8988T (cell line): Measurements from ENCODE around the gene CCDC9B.

Experiments
- DNase-seq: peaks from one replicate; pipeline ENCODE4 v3.0.0; 2011

Gene CCDC9B

DNA sequence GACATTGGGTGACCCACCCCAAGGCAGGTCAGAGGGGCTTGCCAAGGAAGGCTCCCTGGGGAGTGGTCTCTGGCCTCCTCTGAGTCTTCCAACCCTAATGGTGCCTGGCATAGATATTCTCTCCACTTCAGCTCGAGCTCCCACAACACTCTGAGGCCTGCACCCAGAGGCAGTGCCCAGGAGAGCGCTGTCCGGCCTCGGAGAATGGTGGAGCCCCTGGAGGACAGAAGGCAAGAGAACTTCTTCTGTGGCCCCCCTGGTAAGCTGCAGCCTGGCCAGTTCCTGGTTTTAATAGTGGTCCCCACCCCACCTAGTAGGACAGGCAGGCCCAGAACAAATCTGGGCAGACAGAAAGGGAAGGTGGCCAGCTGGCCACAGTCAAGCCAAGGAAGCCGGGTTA lies 24.3 kb upstream of the CCDC9B start:
- DNase-seq: no peak

DNA sequence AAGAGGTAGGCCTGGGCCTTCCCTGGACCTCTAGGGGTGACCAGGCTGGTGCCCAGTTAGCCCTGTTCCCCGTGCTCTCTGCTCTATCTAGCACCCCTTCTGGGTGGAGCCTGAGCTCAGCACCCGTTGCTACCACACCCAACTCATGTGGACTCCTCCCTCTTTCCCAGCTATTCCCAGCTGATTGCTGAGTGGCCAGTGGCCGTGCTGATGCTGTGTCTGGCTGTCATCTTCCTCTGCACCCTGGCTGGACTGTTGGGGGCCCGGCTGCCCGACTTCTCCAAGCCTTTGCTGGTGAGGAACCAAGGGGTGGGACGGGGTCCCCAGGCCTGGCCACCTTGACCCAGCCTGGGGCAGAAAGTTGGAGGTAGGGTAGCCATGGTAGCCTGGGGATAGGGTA lies 23.5 kb upstream of the CCDC9B start:
- DNase-seq: no peak

- no peak for DNase-seq
Measured at GRCh38 chr15:40363611-40364010, 22.9 kb upstream of the CCDC9B start.

- DNase-seq: no peak
Measured at GRCh38 chr15:40361640-40362039, 20.9 kb upstream of the CCDC9B start.

DNA sequence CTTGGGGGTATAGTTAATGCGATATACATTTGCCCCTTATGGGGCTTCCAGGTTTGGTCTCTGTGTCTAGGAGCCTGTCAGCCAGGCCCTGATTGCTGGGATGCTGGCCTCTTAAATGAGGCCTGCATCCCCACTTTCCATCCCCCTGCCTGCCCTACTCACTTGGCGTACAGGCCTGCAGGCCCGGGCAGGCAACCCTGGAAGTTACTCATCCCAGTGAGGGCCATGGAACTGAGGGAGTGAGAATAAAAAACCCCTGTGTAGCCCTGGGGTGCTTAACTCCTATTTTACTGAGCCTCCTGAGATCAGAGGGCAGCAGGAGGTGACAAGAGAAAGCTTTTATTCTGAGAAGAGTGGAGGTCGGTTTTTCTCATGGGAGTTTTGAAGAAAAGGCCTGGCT lies 19.3 kb upstream of the CCDC9B start:
- DNase-seq: no peak

GRCh38 chr15:40358471-40359353 lies 18.0 kb upstream of the CCDC9B start:
- peak; percentile 68 for DNase-seq

GRCh38 chr15:40357723-40358470 lies 17.2 kb upstream of the CCDC9B start, which contains the start of gene DISP2:
Gene DISP2 (plus strand): TSS chr15:40358219. CDS start chr15:40358322, 103 bp downstream.
- DNase-seq: peak; percentile 92

DNA sequence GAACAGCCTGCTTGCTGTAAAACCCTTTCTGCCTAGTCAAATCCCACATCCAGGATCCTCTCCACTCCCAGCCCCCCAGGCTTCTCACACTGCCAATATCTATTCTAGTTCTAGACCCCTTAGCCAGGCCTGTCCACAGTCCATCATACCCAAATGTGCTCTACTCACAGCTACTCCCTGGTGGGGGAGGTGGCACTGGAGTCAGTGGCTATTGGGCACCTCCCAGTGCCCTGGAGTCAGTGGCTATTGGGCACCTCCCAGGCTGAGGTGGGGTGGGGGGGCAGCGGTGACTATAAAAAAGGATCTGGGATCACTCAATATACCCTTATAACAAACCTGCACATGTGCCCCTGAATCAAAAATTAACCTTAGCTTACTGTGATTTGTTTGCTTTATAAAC lies 16.5 kb upstream of the CCDC9B start:
- DNase-seq: no peak

DNA sequence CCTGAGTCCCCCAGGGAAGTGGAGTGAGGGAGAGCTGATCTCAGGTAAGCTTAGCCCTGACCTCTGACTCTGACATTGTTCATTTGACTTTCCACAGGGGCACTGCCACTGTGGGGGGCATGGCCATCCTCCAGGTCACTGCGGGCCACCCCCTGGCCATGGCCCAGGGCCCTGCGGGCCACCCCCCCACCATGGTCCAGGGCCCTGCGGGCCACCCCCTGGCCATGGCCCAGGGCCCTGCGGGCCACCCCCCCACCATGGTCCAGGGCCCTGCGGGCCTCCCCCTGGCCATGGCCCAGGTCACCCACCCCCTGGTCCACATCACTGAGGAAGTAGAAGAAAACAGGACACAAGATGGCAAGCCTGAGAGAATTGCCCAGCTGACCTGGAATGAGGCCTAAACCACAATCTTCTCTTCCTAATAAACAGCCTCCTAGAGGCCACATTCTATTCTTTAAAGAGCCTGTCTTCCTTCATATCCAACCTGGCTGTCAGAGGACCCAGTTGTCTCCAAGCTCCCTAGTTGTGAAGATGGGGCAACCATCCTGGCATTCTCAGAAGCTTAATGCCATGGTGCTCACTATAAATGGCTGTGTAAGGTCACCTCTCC lies 15.3 kb upstream of the CCDC9B start:
- DNase-seq: no peak

DNA sequence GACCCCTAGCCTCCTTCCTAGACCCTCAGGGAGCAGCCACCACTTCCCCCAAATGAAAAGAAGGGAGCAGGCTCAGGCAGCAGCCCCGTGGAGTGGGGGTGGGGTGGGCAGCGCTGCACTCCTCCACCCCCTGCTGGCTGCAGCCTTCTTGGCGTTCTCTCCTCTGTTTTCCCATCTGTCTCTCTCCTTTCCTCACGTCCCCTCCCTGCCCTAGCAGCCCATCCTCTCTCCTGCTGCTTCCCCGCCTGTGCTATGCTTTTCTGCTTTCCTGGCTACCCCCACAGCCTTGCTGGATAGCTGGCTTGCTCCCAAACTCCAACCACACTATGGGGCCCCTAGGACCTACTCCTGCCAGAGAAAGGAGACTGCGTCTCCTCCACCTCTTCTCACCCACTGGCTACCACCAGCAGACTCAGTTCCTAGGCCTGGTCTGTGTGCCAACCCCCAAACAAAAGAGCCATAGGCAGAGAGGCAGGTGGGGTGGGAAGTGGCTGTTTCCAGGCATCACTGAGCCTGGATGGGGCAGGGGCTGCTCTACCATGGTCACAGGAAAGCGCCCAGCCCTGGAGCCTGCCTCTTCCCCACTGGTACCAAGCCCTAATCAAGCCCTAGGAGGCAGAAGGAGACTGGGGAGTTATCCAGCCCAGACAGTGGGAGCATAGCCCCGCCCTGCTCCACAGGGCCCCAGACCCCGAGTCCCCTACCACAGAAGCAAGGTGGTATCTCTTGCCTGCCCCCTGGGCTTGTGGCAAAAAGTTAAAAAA lies 13.9 kb upstream of the CCDC9B start:
- DNase-seq: peak; percentile 83

GRCh38 chr15:40353697-40354096 lies 13.0 kb upstream of the CCDC9B start:
- no peak for DNase-seq

DNA sequence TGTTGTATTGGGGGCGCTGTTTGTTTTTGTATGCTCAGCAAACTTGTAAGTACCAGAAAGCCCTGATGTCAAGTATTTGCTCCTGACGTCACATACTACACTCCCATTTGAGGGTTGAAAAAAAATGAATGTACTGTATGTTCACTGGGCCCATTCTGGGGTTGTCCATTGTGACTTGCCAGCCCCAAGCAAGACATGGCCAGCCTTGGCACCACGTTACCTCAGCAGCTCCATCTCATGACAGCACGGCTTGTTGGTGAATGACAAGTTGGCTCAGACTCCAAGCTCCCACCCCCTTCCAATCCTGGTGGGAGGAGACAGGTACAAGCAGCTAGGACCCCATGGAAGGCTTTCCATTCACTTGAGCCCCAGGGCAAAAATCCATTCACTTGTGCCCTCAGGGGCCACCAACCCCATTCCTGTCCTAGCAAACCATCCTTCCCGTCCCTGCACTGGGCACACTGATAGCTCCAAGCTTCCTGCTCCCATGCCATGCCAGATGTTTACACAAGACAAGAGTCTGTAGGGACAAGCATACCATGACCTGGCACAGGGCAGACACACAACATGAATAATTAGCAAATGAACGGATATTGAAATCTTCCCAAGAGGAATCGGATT lies 11.7 kb upstream of the CCDC9B start:
- DNase-seq: no peak

GRCh38 chr15:40349163-40349562 lies 8.4 kb upstream of the CCDC9B start:
- DNase-seq: no peak

DNA sequence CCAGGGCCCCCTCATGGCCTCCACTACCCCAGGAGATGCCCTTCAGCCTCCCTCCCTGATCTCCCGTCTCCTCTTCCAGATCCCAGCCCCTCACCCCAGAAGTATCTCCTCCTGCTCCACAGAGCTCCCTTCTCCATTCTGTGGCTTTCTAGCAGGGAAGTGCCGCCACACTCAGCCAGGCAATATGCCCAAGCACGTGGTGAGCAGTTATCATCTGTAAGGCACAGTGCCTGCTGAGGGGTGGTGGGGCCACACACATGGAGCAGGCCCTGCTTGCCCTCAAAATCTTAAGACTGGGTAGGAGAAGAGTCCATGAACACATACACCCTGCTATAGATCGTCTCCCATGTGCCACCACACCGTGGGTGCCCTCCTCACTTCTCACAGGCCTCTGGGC lies 7.7 kb upstream of the CCDC9B start:
- DNase-seq: no peak

GRCh38 chr15:40347559-40348473 lies 7.1 kb upstream of the CCDC9B start:
- no peak for DNase-seq

GRCh38 chr15:40346579-40347558 lies 6.1 kb upstream of the CCDC9B start:
- DNase-seq: no peak

- DNase-seq: no peak
Measured at GRCh38 chr15:40345867-40346578, 5.3 kb upstream of the CCDC9B start.

DNA sequence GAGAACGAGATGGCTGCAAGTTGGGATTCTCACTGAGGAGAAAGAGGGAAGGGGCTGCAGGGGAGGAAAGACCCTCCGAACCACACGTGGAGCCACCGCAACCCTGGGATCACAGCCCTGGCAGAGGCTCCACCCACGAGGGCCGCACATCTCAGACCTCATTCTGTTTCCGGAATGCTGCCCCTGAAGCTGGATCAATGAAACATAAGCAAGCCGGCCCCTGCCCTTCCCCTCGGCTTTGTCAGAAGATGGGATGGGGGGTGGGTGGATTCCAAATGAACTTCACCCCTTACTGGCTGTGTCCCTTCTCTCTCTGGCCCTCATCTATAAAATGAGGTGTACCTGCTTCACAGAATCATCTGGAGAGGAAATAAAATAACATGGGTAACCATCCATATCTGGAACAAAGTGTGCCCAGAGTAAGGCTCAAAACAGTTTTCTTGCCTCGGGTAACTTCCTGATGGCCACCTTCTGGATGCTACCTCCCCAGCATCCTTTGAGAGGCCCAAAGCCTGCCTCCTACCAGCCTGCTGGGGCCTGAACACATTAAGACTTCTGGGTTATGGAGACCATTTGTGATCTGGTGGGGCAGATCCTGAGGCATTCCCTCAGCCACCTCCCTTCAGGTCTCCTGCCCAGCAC lies 4.6 kb upstream of the CCDC9B start:
- no peak for DNase-seq

DNA sequence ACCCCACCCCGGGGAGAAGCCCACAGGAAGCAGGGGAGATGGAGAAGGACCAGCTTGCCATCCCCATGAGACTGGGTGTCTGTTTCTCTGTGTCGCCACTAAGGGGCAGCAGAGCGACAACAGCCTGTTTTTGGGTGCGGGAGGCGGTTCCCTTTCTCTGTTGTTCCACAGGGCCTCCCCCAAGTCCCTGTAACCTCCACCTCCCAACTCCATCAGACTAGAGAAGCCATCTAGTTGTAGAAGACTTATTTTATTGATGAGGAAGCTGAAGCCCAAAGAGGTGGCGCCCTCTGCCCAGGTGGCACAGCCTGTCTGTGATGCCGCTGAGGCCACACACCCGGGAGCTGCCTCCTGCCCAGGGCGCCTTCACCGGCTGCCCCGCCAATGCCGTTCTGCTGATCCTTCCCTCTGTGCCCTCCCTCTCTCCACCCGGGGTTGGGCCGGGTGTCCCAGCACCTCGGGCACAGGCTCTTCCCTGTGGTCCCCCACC lies 3.9 kb upstream of the CCDC9B start:
- DNase-seq: peak; percentile 64
